Middle frontal gyrus (tissue), 1 donor: ENCODE results near the gene GALNT16.
"Not testable (repeated sequence)": the region's sequence is repeated elsewhere in the genome, so short reads cannot be mapped to it uniquely, and the experiment has no call there.

Experiments
- DNase-seq: peaks from one replicate; pipeline ENCODE4 v3.0.0-alpha.2; 2015; ENCODE audit warnings: low spot score; ENCODE audit errors: extremely low spot score

Gene GALNT16

DNA sequence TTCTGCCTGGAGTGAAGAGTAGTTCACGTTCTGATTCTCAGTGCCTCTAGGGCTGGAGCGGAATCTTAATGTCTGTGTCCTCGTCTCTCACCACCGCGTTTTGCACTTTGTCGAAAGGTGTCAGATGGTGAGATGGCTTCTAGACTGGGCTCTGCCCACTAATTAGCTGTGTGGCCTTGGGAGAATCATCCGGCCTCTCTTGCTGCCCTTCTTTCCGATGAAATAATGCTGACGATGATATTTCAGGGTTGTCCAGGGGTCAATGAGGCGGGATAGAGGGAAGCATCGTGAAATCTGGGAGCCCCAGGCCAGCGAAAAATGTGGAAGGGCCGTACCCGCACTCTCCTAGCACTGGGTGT is 811 bp upstream of the GALNT16 start:
- no peak for DNase-seq

- DNase-seq: no peak
These were observed 367 bp downstream of the GALNT16 start for GRCh38 chr14:69260190-69260860.

DNA sequence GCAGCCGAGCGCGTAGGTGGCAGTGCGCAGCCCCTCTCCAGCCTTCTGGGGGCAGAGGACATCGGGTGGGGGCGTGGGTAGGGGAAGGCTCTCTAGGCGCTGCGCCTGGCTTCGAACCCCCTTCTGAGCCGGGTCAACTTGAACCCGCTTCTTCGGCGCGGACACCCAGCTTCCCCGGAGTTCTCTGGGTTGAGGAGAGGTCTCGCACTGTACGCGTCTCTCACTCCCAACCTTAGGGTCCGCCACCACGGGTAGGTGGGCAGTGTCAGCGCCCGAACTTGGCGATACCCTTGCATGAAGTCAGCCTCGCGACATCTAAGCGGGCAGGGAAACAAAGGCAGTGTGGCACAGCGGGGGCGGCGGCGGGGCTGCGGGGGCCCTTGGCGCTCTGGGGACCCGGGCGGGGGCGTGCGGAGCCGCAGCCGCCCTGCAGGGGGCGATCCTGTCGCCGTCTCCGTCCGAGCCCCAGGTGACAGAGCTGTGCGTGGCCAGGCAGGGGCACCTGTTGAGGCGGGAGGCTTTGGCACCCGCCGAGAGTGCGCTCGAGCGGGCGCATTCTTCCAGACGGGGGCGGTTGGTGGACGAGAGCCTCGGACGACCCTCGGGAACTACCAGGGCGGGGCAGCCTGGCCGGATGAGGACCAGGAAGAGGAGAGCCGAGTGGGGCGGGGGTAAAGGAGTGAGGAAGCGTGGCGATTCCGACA is 1.1 kb downstream of the GALNT16 start:
- DNase-seq: no peak

DNA sequence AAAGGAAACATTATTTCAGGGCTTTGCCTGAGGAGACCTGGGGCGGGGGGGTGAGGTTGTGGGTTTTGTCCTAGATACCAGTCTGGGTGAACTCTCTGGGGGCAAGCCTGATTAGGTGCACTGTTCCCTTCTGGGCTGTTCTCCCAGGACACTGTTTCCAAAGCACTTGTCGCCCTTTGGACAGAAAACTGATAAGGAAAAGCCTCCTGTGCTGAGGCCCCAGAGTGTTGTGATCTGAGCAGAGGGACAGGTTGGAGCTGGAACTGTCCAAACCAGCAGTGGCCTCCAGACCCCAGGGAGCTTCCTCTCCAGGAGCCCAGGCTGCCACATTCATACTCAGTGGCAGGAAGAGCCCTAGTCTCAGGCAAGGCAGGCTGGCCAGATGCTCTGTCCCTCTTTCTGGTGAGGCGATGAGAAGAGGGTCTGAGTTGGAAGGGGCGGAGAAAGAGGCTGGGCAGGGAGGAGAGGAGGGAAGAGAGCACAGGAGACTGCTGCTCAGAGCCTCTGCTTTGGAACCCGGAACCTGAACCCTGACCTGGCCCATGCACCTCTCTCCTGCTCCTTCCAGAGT is 1.9 kb downstream of the GALNT16 start:
- DNase-seq: no peak

- no peak for DNase-seq
These were observed 2.6 kb downstream of the GALNT16 start for GRCh38 chr14:69262516-69262915.

GRCh38 chr14:69263364-69263763 is 3.4 kb downstream of the GALNT16 start:
- no peak for DNase-seq

DNA sequence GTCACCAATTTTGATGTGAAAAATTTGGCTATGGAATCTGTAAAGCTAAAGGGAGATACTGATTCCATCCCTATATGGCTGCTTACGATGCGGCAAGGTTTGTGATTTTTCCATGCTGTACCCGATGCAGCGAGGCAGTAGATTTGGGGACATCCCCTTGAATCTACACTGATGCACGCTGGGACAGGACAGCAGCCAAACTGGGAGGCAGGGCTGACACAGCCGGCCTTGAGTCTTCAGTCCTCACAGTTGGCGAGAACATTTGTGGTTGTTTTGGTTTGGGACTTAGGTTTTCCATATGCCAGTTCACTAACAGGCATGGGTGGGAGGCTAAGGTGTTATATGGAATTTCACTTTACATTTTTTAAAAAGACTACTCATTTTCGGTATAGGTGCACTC is 3.8 kb downstream of the GALNT16 start:
- DNase-seq: no peak

- DNase-seq: no peak
These were observed 6.8 kb downstream of the GALNT16 start for GRCh38 chr14:69266572-69267345.

DNA sequence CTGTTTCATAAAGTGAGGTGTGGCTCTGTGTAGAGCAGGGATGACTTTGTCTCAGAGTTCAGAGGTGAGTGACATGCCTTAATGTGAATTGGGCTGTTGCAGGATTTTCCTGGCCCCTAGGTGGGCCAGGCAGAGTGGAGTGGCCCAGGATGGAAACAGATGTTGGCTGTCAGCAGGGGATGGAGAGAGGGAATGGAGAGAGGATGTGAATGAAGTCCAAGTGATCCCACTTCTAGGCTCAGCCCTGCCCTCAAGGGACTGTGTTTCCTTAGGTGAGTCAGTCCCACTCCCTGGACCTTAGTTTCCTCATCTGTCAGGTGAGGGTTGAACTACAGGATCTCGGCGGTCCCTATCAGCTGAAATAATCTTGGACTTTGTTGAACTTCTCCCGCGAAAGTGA is 7.5 kb downstream of the GALNT16 start:
- DNase-seq: no peak

- DNase-seq: no peak
These were observed 8.3 kb downstream of the GALNT16 start for GRCh38 chr14:69268223-69268622.

DNA sequence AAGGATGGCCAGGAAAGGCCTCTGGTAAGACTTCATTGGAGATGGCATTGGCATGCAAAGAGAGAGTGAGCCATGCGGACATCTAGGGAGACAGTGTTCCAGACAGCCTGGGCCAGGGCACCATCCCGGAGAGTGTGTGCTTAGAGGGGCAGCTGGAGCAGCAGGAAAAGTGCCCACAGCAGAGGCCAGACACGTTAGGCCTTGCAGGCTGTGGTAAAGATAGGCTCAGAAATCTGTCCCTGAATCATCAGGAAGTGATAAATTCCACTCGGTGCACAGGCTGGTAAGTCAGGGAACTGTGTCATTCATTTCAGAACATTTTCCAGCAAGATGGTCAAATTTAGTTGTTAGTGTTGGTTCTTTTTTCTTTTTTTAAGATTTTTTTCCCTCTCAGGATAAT is 8.8 kb downstream of the GALNT16 start:
- no peak for DNase-seq

DNA sequence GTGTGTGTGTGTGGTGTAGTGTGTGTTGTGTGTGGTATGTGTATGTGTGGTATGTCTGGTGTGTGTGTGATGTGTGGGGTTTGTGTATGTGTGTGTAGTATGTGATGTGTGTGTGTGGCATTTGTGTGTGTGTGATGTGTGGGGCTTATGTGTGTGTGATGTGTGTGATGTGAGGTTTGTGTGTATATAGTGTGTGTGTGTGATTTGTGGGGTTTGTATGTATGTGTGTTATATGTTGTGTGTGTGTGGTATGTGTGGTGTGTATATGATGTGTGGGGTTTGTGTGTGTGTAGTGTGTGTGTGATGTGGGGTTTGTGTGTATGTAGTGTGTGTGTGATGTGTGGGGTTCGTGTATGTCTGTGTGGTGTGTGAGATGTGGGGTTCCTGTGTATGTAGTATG is 9.4 kb downstream of the GALNT16 start:
- DNase-seq: no peak

- no peak for DNase-seq
These were observed 10.1 kb downstream of the GALNT16 start for GRCh38 chr14:69270097-69270496.

DNA sequence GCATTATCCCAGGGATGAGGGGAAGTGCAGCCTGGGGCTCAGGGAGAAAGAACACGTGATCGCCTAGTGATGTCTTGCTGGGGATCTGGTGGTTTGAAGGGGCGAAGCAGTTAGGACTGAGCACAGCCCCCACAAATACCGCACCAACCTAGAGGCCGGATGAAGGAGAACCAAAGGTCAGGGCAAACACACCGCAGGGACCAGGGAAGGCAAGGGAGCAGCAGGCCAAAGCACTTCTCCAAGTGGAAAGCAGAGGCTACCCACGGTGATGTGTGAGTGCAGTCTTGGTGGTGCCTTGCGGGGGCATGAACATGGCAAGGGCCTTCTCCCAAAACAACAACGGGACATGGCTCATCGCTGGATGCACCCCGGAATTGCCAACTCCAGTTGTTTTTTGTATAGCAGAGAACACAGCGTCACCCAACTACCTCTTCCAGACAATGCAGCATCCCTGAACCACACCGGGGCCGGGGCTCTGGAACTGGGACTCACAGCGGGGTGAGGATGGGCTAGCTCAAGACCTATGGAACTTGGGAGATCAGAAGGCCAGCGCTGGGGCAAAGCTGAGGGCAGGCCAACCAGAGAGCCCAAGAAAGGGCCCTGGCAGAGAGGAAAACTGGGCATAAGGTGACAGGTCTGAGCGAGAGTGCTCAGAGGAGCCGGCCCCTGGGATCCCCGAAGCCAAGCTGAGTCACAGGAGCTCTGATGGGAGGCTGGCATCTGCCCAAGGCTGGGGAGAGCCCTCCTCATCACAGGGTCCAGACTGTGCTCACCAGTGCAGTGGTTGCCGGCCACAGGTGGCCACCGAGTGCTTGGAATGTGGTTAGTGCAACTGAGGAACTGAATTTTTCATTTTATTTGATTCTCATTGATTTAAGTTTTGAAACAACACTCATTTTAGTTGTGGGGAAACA is 11.1 kb downstream of the GALNT16 start:
- DNase-seq: no peak

DNA sequence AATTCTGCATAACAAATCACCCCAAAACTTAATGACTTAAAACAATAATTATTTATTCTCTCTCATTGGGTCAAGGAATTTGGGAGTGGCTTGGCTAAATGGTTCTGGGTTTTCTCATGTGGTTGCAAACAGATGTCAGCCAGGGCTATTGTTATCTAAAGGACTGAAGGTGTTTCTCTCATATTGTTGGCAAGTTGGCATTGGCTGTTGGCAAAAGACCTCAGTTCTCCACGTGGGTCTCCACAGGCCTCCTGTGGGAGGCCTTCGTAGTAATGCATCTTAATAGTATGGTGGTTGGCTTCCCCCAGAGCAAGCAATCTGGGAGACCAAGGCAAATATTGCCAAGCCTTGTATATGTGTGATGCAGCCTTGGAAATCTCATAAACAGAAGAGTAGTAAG is 14.4 kb downstream of the GALNT16 start:
- DNase-seq: no peak

DNA sequence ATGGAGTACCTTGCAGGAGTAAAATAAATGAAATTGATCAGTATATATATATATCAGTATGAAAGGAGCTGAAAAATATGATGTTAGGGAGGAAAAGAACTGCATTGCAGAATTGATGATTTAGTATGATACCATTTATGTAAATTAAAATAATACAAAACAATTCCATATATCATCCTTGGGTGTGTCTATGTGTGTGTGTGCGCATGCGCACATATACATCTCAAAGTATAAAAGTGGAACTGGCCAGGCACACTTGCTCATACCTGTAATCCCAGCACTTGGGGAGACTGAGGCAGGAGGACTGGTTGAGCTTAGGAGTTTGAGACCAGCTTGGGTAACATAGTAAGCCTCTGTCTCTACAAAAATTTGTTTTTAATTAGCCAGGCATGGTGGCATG is 15.4 kb downstream of the GALNT16 start:
- no peak for DNase-seq

DNA sequence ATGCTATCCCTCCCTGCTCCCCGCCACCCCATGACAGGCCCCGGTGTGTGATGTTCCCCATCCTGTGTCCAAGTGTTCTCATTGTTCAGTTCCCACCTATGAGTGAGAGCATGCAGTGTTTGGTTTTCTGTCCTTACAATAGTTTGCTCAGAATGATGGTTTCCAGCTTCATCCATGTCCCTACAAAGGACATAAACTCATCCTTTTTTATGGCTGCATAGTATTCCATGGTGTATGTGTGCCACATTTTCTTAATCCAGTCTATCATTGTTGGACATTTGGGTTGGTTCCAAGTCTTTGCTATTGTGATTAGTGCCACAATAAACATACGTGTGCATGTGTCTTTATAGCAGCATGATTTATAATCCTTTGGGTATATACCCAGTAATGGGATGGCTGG is 17.4 kb downstream of the GALNT16 start:
- not testable (repeated sequence) for DNase-seq

DNA sequence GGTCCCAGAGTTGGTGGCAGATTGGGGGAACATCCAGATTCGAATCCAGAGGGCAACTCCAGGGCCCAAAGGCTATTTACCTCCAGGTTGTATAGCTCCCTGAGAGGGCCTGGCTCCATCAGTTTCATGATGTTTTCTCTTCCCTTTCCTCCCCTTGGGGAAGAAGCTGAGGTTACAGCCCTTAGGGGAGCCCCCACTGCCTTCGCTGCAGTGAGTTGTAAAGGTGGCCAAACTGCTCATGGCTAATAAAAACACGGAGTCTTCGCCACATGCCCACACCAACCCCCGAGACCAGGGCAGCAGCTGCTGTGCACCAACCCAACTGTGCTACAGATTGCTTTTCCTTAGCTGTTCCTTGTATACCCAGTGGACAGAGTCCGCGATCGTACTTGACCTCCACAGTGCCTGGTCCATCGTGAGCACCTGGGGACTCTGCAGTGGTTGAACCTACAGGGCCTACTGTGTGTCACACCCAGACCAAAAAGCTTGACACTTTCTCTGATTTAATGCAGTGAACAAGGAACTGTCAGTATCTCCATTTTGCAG is 20.9 kb downstream of the GALNT16 start:
- no peak for DNase-seq

GRCh38 chr14:69281450-69282169 is 21.7 kb downstream of the GALNT16 start:
- no peak for DNase-seq

DNA sequence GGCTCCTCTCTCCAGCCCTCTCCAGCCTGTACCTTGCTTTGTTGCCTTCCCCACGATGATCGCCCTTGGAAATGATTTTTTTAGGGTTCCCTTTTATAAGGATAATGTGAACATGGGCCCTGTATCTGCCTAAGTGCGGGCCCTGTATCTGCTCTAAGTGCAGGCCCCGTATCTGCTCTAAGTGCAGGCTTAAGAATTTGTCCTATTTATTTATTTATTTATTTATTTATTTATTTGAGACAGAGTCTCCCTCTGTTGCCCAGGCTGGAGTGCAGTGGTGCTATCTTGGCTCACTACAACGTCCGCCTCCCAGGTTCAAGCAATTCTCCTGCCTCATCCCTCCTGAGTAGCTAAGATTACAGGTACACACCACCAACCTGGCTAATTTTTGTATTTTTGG is 22.5 kb downstream of the GALNT16 start:
- DNase-seq: no peak
